SU-DHL-6 (cell line): ENCODE data around the gene HTR5A.

Source experiments
- H2AFZ ChIP-seq: fragments of 200-600 bp; sonication (generic); 2 replicates; pipeline ENCODE4 v1.6.1; 2014; ENCODE audit warnings: low read depth, mild to moderate bottlenecking, moderate library complexity, mixed read lengths, antibody characterized with exemption, low read length; ENCODE audit not compliant: severe bottlenecking
- H3F3A ChIP-seq: fragments of 200-600 bp; shearing (Covaris generic); 2 replicates; pipeline ENCODE4 v1.6.0; 2016; ENCODE audit warnings: antibody characterized with exemption, mild to moderate bottlenecking; ENCODE audit not compliant: insufficient read depth
- H3K27ac ChIP-seq: fragments of 200-600 bp; sonication (generic); 2 replicates; pipeline ENCODE4 v1.5.1; 2016; ENCODE audit warnings: low read depth, mild to moderate bottlenecking, low read length, moderate library complexity, mixed read lengths
- H3K27me3 ChIP-seq: fragments of 200-600 bp; sonication (generic), shearing (Covaris generic); 2 replicates; pipeline ENCODE4 v1.6.0; 2014; ENCODE audit warnings: mild to moderate bottlenecking, low read length
- H3K36me3 ChIP-seq: fragments of 200-600 bp; sonication (generic); 2 replicates; pipeline ENCODE4 v1.6.1; 2014; ENCODE audit warnings: mild to moderate bottlenecking, low read length, mixed read lengths
- H3K4me2 ChIP-seq: fragments of 300-600, 200-600 bp; shearing (Covaris generic), sonication (generic); 2 replicates; pipeline ENCODE4 v1.6.0; 2014; ENCODE audit warnings: low read length, low read depth, mild to moderate bottlenecking; ENCODE audit not compliant: poor library complexity, severe bottlenecking
- H3K4me3 ChIP-seq: fragments of 200-600 bp; sonication (generic); 2 replicates; pipeline ENCODE4 v1.5.1; 2014; ENCODE audit warnings: antibody characterized with exemption, low read length, mild to moderate bottlenecking, mixed read lengths; ENCODE audit not compliant: insufficient read depth, poor library complexity, severe bottlenecking
- H3K79me2 ChIP-seq: fragments of 200-600 bp; sonication (generic); 2 replicates; pipeline ENCODE4 v1.6.1; 2014; ENCODE audit warnings: mild to moderate bottlenecking, low read length, moderate library complexity; ENCODE audit not compliant: insufficient read depth
- H3K9ac ChIP-seq: fragments of 200-600 bp; sonication (generic); 2 replicates; pipeline ENCODE4 v1.7.0; 2014; ENCODE audit warnings: mild to moderate bottlenecking, low read length
- H3K9me2 ChIP-seq: fragments of 200-600 bp; sonication (generic); replicated peaks from 2 replicates; pipeline ENCODE4 v1.6.1; 2014; ENCODE audit warnings: low read length; ENCODE audit not compliant: insufficient read depth
- H3K9me3 ChIP-seq: fragments of 200-600 bp; sonication (generic); 2 replicates; pipeline ENCODE4 v1.6.1; 2014; ENCODE audit warnings: low read length, mixed read lengths; ENCODE audit not compliant: insufficient read depth
- H4K20me1 ChIP-seq: fragments of 200-600 bp; sonication (generic); 2 replicates; pipeline ENCODE4 v1.6.1; 2014; ENCODE audit warnings: low read depth, mild to moderate bottlenecking, antibody characterized with exemption, low read length, moderate library complexity, mixed read lengths
- EZH2phosphoT487 ChIP-seq: fragments of 200-600 bp; sonication (generic), shearing (Covaris generic); conservative IDR thresholded peaks from 2 replicates; pipeline ENCODE4 v1.6.1; 2018; ENCODE audit warnings: mild to moderate bottlenecking, antibody characterized with exemption, low read length, moderate library complexity, mixed read lengths
- TF ChIP-seq, protein P1 (sequence below): fragments of 200-600 bp; sonication (generic); IDR thresholded peaks from one replicate; pipeline ENCODE4 v1.5.1; 2017; ENCODE audit warnings: antibody characterized with exemption, mild to moderate bottlenecking, low read length, moderate library complexity; ENCODE audit not compliant: insufficient read depth, poor library complexity, severe bottlenecking

Gene HTR5A

GRCh38 chr7:155071121-155071651, 1.1 kb downstream of the HTR5A start:
- Histone ChIP-seq H3K4me3 (no peak overlapping the region), H4K20me1 (no peaks in the 10 kb centered on the region), H3K9ac (no peak overlapping the region), H3K9me3 (no peaks in the 10 kb centered on the region), H3K9me2 (no peaks in the 10 kb centered on the region), H3F3A (no peaks in the 10 kb centered on the region), H3K27me3 (no peaks in the 10 kb centered on the region), H3K79me2 (no peaks in the 10 kb centered on the region), H2AFZ (no peak overlapping the region), H3K27ac (no peak overlapping the region), H3K4me2 (no peak overlapping the region), H3K36me3 (no peaks in the 10 kb centered on the region)
- TF ChIP-seq, protein P1, sequence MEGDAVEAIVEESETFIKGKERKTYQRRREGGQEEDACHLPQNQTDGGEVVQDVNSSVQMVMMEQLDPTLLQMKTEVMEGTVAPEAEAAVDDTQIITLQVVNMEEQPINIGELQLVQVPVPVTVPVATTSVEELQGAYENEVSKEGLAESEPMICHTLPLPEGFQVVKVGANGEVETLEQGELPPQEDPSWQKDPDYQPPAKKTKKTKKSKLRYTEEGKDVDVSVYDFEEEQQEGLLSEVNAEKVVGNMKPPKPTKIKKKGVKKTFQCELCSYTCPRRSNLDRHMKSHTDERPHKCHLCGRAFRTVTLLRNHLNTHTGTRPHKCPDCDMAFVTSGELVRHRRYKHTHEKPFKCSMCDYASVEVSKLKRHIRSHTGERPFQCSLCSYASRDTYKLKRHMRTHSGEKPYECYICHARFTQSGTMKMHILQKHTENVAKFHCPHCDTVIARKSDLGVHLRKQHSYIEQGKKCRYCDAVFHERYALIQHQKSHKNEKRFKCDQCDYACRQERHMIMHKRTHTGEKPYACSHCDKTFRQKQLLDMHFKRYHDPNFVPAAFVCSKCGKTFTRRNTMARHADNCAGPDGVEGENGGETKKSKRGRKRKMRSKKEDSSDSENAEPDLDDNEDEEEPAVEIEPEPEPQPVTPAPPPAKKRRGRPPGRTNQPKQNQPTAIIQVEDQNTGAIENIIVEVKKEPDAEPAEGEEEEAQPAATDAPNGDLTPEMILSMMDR: no peak
- TF ChIP-seq EZH2phosphoT487: no peak

DNA sequence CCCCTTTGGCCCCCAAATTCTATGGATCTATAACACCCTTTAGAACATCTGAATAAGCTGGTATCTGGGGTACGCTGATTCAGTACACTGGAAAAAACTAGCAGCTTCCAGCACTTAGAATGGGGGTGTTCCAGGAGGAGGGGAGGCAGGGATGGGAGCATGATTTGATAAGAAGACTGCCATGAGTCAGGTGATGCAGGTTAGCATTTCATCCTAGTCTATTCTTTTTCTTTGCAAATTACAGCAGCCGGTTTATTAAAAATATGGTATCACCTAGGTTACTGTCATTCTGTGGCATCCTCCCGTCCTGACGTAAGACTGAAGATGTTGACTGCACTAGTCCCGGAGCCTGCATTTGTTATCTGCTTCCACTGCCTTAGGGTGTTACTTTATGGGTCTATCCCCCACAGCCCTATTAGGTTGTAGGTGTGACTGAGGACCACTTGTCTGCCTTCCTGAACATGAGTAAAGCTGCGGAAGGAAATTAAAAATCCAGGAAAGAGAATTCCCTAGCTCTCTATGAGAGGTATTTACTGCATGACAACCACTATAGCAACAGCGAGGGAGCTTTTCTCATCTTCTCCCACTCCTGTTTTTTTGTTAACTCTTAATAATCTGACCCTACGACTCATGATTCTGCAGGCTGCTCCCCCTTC, 1.9 kb downstream of the HTR5A start:
- no peaks in the 10 kb centered on the region for H3K79me2 ChIP-seq
- H3K27ac ChIP-seq: no peak overlapping the region
- H3K4me2 ChIP-seq: no peak overlapping the region
- no peaks in the 10 kb centered on the region for H3F3A ChIP-seq
- H3K9me3 ChIP-seq: no peaks in the 10 kb centered on the region
- H3K27me3 ChIP-seq: no peaks in the 10 kb centered on the region
- H3K9me2 ChIP-seq: no peaks in the 10 kb centered on the region
- no peak overlapping the region for H2AFZ ChIP-seq
- no peak overlapping the region for H3K4me3 ChIP-seq
- no peaks in the 10 kb centered on the region for H3K36me3 ChIP-seq
- no peaks in the 10 kb centered on the region for H4K20me1 ChIP-seq
- no peak overlapping the region for H3K9ac ChIP-seq
- TF ChIP-seq, protein P1: no peak
- no peak for TF ChIP-seq EZH2phosphoT487

GRCh38 chr7:155073922-155074321, 3.8 kb downstream of the HTR5A start:
- Histone ChIP-seq H3K36me3 (no peaks in the 10 kb centered on the region), H3F3A (no peaks in the 10 kb centered on the region), H3K27ac (no peak overlapping the region), H3K79me2 (no peaks in the 10 kb centered on the region), H3K9me2 (no peaks in the 10 kb centered on the region), H3K9me3 (no peaks in the 10 kb centered on the region), H2AFZ (no peak overlapping the region), H3K4me3 (no peak overlapping the region), H3K4me2 (no peak overlapping the region), H4K20me1 (no peaks in the 10 kb centered on the region), H3K9ac (no peak overlapping the region), H3K27me3 (no peaks in the 10 kb centered on the region)
- TF ChIP-seq, protein P1: no peak
- no peak for TF ChIP-seq EZH2phosphoT487
